Pulmonary artery endothelial cell (primary cell): Measurements from ENCODE around the gene SPOCK1. TPM values are rescaled to one million over a fixed set of nuclear protein-coding genes. Genes with fewer than 3 reads are reported as not detected.

ENCODE experiments used
- DNase-seq: peaks from one replicate; pipeline ENCODE4 v3.0.0-alpha.2; 2011; ENCODE audit warnings: low read depth, low spot score
- total RNA-seq: library from RNA; depleted of rRNA; stranded (reverse); fragments of >200 nt; gene quantifications from 2 replicates; pipeline ENCODE4 v1.2.3, GENCODE V29; 2014

The SPOCK1 gene
- total RNA-seq, 1 donor from 2014 or later, result 324 TPM

DNA sequence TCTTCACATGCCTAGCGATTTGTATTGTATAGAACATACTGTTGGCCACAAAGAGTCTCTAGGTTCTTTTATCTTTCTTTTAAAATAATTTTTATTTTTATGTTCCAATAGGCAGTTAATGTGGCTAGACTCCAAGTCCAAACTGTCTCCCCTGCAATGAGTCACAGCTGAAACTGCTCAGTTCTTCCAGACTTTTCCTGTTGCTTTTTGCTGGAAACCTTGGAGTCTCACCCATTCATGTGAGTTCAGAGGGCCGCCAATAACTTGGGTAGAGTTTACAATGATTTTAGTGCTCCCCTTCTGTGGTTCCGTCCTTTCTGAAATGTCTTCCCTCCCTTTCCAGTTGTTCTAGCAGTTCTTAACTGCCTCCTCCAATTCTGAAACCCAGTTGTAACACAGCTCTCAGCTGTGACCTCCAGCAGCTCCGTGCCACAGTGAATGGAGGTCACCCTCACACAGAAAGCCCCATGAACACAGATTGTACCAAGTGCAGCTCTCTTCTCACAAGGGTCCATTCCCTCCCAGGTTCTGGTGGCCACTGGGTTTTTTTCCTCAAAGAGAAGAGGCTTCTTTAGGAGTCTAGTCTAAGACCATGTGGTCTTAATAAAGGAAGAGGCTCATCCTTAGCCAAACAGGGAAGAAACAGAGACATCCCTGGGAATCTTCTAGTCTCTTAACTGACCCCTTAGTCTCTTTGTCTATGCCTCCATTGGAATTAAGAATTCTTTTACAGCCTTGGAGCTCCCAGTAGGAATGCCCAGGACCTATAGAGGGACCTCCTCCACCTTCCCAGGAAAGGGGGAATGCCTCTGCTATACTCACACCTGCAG, 198.5 kb downstream of the SPOCK1 start:
- peak; percentile 71 for DNase-seq

DNA sequence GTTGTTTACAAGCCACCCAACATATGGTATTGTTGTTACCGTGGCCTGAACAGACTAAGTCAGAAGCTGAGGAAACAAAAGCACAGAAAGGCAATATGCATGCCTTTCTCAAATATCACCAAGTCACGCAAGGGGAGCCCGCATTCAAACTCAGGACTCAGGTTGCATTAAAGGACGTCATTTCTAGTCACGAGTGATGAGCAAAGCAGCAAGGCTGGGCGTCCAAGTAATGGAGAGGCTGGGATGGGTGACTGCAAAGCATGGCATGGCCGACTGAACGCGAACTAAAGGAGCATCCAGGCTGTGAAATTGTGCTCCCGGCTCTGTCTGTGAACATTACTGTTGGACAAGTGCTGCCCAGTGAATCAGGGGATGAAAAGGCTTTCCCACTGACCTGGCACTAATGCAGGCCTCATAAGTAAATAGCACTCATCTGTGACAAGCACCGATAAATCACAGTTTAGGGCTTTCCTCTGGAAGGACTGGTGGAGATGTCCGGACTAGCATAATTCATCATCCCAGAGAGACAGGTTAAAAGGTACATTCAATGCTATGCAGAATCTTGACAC, 202.8 kb downstream of the SPOCK1 start:
- DNase-seq, result no peak

DNA sequence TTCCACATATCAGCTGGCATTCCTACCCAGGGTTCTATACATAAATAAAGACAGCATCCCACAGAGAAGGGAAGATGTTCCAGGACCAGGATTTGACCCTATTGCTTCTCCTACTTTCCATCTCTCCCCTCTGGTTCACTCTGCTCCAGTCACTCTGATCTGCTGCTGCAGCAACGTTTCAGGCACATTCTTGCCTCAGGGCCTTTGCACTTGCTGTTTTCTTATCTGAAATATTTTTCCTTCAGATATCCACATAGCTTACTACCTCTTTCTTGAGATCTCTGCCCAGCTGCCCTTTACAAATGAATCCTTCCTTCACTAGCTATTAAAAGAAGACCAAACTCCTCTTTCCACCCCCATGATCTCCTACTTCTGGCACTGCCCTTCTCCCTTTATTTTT, 204.5 kb downstream of the SPOCK1 start:
- no peak for DNase-seq

DNA sequence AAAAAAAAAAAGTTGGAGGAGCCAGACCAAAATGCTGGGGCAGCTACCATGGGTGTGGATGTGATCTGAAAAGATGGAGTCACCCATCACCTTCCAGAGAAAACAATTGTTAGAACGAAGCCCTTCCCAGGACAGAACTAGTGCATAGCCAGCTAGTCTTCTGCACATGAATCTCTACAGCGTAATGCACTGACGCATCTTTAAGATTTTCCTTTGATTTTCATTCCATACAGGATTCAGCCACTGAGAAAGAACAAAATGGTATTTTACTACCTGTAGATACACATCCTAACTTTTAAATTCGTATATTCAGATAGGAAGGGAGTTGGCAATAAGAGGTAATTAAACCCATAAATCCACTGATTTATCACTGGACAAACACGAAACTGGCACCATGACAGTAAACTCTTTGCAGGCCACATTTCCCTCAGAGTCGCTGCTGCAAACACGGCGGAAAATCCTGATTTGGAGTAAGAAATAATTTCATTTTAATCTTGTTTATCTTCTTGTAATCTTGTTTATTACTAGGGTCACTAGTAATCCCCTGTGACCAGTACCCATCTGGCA, 206.6 kb downstream of the SPOCK1 start:
- DNase-seq, result no peak

DNA sequence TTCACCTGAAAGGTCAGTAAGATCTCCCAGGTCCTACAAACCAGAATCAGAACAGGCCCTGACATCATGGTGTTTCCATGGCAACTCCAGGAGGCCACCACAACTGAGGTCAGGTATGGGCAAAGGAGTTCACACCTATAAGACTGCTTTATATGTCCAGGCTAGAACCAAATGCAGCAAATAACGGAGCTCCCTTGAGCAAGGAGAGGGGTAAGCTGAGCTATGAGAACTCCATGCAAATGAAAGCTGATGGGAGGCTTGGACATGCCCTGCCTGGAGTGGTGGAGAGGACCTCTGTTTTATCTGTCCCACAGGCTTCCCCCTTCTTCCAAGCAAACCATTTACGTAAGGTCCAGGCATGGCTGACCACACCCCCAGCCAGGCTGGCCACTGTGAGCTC, 207.7 kb downstream of the SPOCK1 start:
- DNase-seq, result no peak

DNA sequence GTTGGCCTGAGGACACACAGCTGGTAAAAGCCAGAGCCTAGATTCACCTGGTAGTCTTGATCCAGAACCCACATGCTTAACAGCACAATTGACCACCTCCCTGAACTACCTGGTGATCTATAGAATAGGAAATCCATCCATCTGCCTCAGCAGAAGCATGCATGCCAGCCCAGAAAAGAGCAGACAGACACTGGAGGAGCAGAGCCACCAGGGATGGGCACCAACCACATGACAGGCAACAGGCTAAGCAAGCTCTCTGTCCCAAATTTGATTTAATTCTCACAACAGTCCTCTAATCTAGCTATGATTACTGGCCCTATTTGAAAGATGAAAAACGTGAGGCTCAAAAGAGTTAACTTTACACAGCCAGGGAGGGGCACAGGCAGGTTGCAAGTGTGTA, 208.1 kb downstream of the SPOCK1 start:
- no peak for DNase-seq

DNA sequence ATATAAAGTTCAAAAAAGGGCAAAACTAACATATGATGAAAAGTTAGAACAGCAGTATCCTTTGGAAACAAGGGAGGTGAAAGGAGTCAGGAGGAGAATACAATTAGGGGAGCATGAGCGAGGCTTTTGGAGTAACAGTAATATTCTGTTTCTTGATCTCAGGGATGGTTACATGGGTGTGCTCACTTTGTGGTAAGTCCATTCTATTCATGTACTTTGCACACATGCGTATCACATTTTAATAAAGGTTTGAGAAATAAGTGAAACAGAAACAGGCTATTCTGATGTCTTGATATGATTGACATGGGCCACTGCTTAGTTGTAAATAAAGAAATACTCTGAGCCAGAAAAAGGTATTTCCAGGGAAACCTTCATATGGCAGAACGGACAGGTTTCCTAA, 208.8 kb downstream of the SPOCK1 start:
- DNase-seq, result no peak

DNA sequence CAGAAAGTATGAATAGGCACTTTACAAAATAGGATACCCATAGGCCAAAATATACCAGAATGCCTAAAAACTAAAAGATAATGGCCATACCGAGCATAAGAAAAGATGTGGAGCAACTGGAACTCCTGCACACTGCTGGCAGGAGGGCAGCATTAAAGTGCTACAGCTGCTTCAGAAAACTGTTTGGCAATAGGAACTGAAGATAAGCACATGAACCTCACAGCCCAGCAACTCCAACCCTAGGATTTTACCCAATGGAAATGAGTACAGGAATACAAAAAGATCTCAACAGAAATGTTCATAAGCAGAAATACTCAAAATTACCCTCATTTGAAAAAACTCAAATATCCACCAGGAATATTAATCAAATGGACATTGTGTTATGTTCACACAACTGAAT, 209.3 kb downstream of the SPOCK1 start:
- no peak for DNase-seq

DNA sequence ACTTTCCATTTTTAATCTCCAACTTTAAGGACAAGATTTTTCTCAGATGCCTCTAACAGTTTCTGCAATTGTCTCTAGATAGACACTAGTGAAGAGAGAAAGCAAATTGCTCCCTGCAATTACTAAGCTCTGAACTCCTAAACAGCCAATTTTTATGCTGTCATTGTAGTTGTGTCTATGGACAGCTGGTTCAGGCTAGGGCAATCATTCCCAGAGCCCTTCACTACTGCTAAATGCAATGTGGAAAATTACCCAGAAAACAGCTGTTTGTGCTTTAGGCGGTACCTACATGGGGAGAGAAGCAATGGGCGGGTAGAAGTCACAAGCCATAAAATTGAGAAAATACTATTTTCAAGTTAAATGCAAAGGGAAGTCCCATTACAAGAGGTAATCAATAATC, 211.6 kb downstream of the SPOCK1 start:
- no peak for DNase-seq

DNA sequence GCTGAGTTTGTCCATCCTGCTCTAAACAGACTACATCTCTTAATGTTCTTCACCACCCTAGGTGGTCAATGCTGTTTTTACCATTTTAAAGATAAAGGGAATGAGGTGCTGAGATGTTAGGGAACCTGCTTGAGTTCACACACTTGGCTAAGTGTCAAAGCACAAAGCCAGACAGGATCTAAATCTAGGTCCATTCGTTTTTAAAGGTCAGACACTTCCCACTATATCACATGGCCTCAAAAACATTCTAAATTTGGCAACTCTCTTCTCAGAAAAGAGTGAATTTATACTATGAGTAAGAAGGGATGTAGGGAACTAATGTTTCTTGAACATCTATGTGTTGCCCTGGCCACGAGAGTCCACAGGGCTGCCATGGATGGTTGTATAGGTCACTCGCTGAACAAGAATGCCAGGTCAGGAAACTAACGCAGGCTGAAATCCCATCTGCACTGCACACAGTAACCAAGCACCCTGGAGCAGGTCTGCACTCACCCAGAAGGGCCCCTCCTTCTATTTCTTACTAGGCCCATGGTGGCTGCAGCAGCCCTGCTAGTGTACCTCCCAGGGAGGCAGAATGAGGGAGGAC, 213.0 kb downstream of the SPOCK1 start:
- no peak for DNase-seq

DNA sequence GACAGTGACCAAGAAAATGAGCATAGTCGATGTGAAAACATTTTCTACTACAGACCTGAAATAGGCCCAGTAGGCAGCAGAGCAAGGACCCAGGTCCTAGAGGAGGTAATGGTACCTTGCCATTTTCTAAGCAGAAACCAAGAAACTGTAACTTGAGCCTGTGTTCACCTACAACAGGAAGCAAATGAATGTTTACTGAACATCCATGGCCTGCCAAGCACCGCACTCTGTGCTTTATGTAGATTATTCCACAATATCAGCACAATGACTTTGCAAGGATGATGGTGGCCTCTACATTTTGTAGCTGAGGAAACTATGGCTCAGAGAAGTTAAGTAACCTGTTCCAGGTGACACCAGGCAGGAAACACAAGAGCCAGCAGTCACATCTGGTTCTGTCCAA, 215.3 kb downstream of the SPOCK1 start:
- DNase-seq, result no peak

DNA sequence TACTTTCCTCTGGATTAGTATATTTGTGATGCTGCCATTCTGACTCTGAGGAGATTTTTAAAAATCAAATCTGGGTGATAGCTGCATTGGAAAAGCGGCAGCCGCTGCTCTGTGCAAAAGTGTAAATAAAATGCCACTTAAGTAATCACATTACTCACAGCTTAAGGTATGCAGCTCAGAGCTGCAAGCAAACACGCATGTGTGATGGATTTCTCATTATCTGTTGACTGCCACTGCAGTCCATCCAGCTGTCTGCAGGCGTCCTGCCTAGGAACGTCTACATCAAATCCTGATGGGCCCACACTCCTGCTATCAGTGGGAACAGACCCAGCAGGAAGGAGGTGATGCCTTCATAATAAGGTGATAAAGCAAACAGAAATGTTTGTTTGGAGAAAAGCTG, 216.9 kb downstream of the SPOCK1 start:
- DNase-seq, result peak; percentile 8

DNA sequence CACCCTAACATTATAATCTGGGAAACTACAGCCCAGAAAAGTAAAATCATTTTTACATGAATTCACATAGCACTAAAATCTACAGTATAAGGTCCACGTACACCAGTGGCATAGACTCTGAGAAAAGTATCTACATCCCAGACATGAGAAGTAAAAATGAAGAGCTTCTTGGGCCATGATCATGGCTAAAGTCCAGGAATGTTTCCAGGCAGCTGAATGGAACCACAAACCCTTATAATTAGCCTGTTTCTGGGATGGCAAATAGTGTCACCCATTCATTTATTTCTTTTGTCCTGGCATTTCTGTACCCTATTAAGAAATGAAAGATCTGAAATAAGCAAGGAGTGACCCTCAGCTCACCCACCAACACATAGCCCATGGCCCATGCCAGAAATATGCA, 217.9 kb downstream of the SPOCK1 start:
- DNase-seq, result no peak

DNA sequence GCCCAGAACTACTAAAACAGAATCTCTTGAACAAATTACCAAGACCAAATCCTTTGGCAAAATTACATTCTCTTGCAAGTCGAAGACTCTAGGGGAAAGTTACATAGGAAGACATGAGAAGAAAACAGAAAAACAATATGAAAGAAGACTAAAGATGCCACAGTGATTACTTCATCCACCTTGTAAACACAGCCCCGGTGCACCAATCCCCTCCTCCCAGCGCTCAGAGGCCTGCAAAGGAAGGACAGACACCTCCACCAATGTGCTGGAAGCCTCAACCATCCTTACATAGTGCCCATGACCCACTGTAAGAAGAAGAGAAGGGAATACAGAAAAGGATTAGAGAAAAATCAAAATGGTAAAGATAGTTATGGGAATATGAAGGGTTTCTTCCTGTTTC, 218.5 kb downstream of the SPOCK1 start:
- DNase-seq, result no peak

DNA sequence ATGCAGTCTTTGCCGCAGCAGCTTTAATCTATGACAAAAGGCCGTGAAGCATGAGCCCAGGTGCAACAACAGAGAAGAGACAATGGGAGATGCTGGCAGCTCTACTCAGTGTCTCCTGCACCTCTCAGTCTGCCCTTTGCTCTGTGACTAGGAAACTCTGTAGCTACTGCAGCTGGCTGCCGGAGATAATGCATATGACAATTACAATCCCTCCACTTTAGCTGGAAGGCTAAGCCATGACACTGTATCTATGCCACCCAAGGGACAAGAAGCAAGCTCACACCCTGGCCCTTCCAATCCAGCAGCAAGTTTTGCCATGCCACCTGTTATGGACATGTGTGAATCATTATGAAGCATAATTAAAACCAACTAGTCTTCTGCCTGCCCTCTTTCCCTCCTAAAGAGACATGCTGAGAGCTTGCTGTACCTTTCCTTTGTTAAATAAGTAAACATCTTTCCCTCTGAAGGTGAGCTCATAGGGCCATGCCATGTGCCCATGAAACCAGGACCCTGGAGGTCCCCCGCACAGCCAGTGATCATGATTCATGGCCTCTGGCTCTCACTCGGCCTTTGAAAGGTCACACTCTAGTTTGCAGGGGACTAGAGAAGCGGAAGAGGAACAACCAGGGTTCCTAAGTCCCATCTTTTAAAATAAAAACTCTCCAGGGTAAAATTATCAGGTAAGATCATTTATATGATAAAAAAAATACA, 219.4 kb downstream of the SPOCK1 start:
- no peak for DNase-seq

DNA sequence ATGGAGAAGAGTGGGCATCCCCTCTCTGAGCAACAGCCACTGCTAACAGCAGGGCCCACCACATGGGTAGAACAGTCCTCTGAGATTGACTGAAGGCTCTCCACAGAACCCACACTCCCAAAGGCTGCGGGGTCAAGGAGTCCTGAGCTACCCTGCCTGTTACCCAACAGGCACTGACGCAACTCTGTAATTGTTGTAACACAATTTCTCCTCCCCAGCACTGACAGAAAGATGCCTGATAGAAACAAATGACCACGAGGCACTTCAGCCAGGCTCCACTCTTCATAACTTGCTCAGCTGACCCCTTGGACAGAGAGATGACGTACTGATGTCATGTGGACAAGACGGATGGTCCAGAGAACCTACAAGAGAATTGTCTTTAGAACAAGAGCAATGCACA, 220.7 kb downstream of the SPOCK1 start:
- no peak for DNase-seq

DNA sequence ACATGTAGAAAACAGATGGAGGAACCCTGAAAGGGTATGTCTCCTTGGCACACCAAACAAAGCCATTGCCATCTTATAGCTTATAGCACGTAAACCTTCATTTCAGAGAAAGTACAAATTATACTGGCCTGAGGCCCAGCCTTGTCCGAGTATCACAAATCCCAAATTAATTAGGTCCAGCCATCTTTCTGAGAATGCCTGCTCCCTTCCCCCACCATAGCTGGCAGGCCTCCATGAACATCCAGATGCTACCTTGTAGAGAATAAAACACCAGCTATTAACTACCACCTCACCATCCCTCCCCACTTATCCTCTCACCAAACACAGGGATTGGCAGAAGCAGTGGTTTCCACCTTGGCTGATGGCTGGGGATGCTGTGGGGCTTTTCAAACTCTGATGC, 224.0 kb downstream of the SPOCK1 start:
- DNase-seq, result no peak

DNA sequence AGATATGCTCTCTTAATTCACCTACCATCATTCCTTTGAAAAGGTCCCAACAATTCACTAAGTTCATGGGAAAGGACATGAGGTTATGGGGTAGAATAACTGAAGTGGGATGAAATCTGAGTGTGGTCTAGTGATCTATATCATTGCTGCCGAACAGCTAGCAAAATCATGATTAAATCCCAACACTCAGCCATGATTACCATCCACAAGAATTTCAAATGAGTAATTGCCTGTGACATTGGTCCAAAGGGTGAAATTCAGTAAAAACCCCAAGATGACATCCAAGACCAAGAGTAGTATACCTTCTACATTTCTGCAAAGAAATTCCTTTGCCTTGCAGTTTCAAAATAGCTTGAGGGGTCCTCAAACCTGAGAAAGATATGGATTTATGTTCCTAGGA, 225.6 kb downstream of the SPOCK1 start:
- DNase-seq, result no peak

DNA sequence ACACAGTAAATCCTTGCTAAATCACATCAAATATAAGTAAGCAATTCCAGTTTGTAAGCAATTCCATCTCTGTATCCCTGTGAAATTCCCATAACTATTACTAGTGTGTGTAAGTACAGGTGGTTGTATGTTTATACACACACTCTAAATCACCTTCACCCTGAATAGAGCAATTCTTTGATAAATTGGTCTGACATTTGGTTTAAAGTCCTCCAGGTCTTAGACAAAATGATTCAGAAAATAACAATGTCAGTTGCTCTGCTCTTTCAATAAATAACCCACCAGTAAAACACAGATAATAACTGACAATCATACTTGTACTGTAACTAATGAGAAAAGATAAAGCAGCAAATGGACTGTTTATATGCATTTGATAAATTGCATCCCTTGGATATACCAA, 226.3 kb downstream of the SPOCK1 start:
- DNase-seq, result no peak

DNA sequence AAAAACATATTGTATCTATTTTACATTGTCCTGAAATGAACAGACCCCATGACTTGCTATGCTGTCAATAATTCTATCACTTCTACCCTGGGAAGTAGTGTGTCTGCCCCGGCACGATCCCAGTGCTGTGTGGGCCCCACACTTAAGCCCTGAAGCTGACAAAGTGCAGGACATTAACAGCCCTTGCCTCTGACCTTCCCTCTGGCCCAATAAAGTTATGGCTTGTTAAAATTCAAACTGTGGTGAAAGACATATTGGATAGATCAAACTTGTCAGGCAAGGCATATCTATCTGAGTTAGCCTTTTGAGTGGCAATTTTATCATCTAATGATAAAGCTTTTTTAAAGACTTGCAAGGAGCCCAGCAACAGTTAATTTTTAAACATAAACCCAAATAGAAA, 229.2 kb downstream of the SPOCK1 start:
- DNase-seq, result no peak

DNA sequence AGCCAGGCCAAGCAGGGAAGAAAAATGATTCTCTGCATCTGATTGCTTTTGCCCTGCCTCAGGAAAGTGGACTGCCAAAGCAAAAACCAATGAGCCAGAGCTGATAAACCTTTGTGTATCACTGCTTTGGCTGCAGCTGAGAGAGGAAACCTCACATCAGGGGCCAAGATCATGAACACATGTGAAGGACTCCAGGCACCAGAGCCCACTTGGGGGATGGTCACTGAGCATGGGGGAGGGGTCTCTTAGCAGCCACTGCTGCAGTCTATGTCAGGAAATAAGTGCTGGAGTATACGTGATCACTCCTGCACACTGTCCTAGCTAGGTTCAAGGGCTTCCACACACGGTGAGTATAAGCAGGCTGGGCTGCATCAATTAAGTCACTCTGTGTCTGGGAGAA, 229.9 kb downstream of the SPOCK1 start:
- no peak for DNase-seq

DNA sequence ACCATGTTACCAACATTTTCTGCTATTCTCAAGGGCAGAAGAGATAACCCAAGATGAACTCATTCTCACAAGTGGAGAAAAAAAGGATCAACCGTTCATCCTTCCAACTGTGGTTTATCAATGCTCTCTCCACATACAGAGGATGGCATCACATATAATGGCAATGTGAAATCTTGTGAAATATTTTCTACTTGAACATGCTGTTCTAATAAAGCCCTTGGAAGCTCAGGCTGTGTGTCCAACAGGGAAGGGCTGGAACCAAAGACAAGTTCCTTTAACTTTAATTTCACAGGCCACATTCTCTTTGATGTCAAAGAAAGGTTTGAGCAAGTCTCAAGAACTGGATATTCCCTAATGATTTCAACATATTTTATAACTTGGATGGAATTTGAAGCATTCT, 230.5 kb downstream of the SPOCK1 start:
- no peak for DNase-seq
